GM10248 (cell line): Measurements from ENCODE around the gene PLOD3.

Experiments used
- CTCF ChIA-PET: fragments of 300-600 bp; sonication (Branson Sonifier 250); formaldehyde crosslinking; extraction: SDS; loops from one replicate; lab custom pipeline; 2021; ENCODE audit warnings: antibody characterized with exemption; lab: Yijun Ruan, JAX
- POLR2A ChIA-PET: fragments of 350-650 bp; sonication (Branson Sonifier 250); formaldehyde crosslinking; extraction: SDS; loops from one replicate; lab custom pipeline; 2020; ENCODE audit warnings: antibody characterized with exemption; lab: Yijun Ruan, JAX
- DNase-seq: peaks from one replicate; pipeline ENCODE4 v3.0.0; 2012; ENCODE audit errors: extremely low spot score
- TF ChIP-seq, protein P1 (sequence below): IDR thresholded peaks from 2 replicates; pipeline ENCODE4 v1.5.1; 2012; ENCODE audit warnings: mild to moderate bottlenecking, low read depth; ENCODE audit errors: extremely low read depth, missing control alignments, control extremely low read depth

Gene PLOD3

DNA sequence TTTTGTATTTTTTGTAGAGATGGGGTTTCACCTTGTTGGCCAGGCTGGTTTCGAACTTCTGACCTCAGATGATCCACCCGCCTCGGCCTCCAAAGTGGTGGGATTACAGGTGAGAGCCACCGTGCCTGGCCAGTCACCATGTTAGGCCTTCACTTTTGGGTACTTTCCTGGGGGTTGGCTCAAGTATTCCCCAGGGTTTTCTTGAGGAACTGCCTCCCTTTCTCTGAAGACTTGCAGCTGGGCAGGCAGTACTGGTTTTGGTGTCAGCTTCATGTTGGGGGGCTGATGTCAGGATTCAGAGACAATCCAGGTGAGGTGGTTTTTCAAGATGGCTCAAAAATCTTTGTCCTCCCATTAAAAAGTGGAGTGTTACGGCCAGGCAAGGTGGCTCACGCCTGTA lies 8.3 kb upstream of the PLOD3 start:
- no peak for DNase-seq
- TF ChIP-seq, protein P1, sequence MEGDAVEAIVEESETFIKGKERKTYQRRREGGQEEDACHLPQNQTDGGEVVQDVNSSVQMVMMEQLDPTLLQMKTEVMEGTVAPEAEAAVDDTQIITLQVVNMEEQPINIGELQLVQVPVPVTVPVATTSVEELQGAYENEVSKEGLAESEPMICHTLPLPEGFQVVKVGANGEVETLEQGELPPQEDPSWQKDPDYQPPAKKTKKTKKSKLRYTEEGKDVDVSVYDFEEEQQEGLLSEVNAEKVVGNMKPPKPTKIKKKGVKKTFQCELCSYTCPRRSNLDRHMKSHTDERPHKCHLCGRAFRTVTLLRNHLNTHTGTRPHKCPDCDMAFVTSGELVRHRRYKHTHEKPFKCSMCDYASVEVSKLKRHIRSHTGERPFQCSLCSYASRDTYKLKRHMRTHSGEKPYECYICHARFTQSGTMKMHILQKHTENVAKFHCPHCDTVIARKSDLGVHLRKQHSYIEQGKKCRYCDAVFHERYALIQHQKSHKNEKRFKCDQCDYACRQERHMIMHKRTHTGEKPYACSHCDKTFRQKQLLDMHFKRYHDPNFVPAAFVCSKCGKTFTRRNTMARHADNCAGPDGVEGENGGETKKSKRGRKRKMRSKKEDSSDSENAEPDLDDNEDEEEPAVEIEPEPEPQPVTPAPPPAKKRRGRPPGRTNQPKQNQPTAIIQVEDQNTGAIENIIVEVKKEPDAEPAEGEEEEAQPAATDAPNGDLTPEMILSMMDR, result no peak
- ChIA-PET CTCF (interaction anchor here (1.2 to 7.0 kb wide), 4 partner anchors 9 to 18 kb away, joined by 3 to 49 read pairs (median 4); partner anchors contain the start of genes FIS1 and PLOD3), POLR2A (no interaction called here)

GRCh38 chr7:101223528-101223927 lies 6.1 kb upstream of the PLOD3 start:
- ChIA-PET CTCF (interaction anchor here (1.0 to 1.9 kb wide), 2 partner anchors 21 to 50 kb away, joined by 4 to 10 read pairs; partner anchors contain the start of gene FIS1), POLR2A (no interaction called here)
- TF ChIP-seq, protein P1, result no peak
- no peak for DNase-seq

GRCh38 chr7:101222275-101222830 lies 5.0 kb upstream of the PLOD3 start:
- TF ChIP-seq, protein P1, result no peak
- ChIA-PET CTCF (interaction anchor here (1.0 to 1.9 kb wide), 5 partner anchors 16 to 78 kb away, joined by 3 to 10 read pairs (median 4); partner anchors contain the start of genes CLDN15 and FIS1), POLR2A (no interaction called here)
- no peak for DNase-seq

DNA sequence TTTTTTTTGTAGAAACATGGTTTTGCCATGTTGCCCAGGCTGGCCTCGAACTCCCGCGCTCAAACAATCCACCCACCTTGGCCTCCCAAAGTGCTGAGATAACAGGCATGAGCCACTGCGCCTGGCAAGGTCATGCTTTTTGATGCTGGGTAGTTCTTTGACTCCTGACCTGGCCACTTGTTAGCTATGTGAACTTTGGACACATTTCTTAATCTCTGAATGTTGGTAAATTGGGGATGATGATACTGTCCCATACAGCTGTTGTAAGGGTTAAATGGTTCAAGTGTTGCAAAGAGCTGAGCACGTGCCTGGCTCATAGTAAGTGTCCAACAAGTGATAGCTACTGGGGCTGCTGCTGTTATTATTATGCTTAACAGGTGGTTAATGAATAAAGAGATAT lies 2.9 kb upstream of the PLOD3 start:
- ChIA-PET POLR2A (no interaction called here), CTCF (interaction anchor here (0.8 to 5.7 kb wide), 5 partner anchors 9 to 143 kb away, joined by 3 to 68 read pairs (median 4); partner anchors contain the start of gene FIS1)
- no peak for DNase-seq
- TF ChIP-seq, protein P1, result no peak

DNA sequence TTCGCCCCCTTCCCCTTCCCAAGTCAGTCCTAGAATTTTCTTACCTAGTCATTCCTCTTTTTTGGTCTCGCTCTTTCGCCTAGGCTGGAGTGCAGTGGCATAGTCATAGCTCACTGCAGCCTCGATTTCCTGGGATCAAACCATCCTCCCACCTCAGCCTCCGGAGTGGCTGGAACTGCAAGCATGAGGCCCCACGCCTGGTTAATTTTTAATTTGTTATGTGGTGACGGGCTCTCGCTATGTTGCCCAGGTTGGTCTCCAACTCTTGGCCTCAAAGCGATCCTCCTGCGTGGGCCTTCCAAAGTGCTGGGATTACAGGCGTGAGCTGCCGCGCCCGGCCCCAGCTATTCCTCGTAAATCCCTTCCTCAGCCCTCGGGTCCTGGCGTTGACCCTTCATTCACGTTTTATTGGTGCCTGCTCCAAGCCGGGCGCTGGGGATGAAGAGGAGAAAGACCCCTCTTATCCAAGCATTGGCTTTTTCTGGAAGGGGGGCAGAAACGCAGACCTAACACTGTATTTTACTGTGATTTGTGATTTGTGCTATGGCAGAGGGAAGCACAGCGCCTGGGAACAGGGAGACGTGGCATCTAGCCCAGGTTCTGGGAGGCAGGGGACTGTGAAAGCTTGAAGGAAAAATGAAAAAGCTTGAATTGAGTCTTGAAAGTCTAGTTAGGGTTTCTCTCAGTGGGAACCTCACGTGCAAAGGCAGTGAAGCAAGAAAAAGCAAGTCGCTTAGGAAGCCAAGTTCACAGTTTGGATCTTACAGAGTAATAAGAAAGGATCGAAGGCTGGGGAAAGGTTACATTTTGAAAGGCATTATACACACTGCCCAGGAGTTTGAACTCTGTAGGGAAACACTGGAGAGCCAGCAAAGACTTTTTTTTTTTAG lies 1.1 kb upstream of the PLOD3 start:
- ChIA-PET POLR2A (interaction anchor here (0.8 to 1.5 kb wide), 4 partner anchors 8 to 344 kb away, joined by 3 to 6 read pairs (median 4); partner anchors contain the start of genes CLDN15 and SRRT), CTCF (interaction anchor here (1.1 to 5.7 kb wide), 16 partner anchors 9 to 85 kb away, joined by 3 to 68 read pairs (median 5); partner anchors contain the start of gene FIS1)
- TF ChIP-seq, protein P1, result no peak
- DNase-seq, result no peak

DNA sequence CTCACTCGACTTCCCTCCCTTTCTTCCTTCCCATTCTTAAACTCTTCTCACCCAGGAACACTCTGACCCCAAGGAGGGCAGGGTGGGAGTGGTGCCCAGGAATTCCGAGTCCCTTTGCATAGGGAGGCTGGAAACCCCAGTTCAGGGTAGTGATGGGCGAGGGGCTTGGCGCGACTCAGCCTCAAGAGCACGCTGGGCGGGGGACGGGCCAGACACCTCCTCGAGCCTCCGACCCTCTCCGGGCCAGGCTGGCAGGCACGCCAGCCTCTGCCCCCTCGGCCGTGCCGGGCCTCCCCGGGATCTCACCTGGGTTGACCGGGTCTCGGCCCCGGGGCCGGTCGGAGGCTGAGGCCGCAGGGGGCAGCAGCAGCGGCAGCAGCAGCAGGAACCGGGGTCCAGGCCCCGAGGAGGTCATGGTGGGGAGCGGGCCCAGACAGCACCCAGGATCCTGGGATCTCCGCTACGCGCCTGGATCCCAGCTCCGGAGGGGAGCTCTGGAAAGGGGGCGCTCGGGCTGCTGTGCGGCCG lies 457 bp downstream of the PLOD3 start:
- CTCF ChIA-PET, result interaction anchor here (1.1 to 5.7 kb wide), 14 partner anchors 8 to 79 kb away, joined by 3 to 68 read pairs (median 4); partner anchors contain the start of gene FIS1
- TF ChIP-seq, protein P1, result no peak
- POLR2A ChIA-PET, result interaction anchor here (1.5 kb wide), 1 partner anchor 27 kb away, joined by 6 read pairs; no protein-coding TSS in a partner anchor
- no peak for DNase-seq
